ENCODE data around the gene AMZ1.

GRCh38 chr7:2646336-2646679, 41.7 kb upstream of the AMZ1 start:
- TF ChIP-seq POLR2A (IDR thresholded peaks at IDR 0.05) (no peak), CTCF (IDR thresholded peaks at IDR 0.05) (no peak), EP300 (IDR thresholded peaks at IDR 0.05) (no peak), POLR2AphosphoS5 (IDR thresholded peaks at IDR 0.05) (no peak)
